ENCODE measurements around the gene CALCB.

Gene CALCB

DNA sequence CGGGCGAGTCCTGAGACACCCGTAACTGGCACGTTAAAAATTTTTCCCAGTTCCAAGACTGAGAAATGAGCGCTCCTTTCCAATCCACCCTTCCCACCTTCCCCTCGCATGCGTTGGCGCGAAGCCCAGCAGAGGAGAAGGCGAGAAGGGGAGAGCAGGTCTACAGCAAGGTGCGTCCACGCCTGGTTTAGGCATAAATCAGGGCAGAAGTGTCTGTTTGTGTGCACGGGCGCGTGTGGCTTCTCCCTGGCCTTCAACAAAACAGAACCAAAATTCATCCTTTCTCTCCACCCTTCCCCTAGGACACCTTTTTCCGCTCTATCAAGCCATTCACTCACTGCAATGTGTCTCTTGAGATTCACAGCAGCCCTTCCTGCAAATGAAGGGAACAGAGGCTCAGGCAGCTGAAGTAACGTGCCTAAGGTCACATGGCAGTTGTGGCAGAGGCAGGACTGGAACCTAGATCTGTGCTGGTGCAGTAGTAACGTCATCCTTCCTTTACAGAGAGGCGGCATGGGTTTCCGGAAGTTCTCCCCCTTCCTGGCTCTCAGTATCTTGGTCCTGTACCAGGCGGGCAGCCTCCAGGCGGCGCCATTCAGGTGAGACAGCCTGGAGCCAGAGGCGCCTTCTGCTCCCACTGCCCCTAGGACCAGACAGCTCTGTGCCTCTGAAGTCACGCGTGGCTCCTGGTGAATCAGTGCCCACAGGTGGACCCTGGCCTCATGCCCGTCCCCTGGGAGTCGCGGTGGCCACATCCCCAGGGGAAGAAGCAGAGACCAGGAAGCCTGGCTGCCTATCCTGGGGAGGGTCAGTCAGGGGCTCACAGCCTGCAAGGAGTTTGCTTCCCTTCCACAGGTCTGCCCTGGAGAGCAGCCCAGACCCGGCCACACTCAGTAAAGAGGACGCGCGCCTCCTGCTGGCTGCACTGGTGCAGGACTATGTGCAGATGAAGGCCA, 1.1 kb downstream of the CALCB start:
- TF ChIP-seq, protein P1, sequence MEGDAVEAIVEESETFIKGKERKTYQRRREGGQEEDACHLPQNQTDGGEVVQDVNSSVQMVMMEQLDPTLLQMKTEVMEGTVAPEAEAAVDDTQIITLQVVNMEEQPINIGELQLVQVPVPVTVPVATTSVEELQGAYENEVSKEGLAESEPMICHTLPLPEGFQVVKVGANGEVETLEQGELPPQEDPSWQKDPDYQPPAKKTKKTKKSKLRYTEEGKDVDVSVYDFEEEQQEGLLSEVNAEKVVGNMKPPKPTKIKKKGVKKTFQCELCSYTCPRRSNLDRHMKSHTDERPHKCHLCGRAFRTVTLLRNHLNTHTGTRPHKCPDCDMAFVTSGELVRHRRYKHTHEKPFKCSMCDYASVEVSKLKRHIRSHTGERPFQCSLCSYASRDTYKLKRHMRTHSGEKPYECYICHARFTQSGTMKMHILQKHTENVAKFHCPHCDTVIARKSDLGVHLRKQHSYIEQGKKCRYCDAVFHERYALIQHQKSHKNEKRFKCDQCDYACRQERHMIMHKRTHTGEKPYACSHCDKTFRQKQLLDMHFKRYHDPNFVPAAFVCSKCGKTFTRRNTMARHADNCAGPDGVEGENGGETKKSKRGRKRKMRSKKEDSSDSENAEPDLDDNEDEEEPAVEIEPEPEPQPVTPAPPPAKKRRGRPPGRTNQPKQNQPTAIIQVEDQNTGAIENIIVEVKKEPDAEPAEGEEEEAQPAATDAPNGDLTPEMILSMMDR (IDR thresholded peaks at IDR 0.05; ENCODE audit: extremely low read depth, insufficient read depth, missing control alignments): peak; percentile 89
- DNase-seq (ENCODE audit: low spot score): peak; percentile 70
- in situ Hi-C loops (cut with MboI; ENCODE audit: low pct_unique_long_range_greater_than_20kb, low sequenced_read_pairs, unreplicated experiment): no loop called here

DNA sequence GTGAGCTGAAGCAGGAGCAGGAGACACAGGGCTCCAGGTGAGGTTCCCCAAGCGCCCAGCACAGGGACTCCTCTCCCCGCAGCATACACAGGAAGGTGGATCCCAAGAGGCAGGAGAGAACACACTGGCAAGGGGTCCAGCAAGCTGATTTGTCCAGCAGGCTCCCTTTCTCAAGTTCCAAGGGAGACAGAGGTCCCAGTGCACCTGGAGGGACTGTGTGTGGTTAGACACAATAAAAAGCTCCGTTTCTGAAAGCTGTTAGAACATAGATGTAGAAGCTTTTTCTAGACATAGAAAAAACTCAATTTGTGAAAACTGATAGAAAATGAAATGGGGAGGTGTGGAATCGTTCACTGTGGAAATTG, 1.8 kb downstream of the CALCB start:
- no peak for DNase-seq (ENCODE audit: low spot score)
- in situ Hi-C loops (cut with MboI; ENCODE audit: low pct_unique_long_range_greater_than_20kb, low sequenced_read_pairs, unreplicated experiment): no loop called here
- TF ChIP-seq, protein P1 (IDR thresholded peaks at IDR 0.05; ENCODE audit: extremely low read depth, insufficient read depth, missing control alignments): no peak

DNA sequence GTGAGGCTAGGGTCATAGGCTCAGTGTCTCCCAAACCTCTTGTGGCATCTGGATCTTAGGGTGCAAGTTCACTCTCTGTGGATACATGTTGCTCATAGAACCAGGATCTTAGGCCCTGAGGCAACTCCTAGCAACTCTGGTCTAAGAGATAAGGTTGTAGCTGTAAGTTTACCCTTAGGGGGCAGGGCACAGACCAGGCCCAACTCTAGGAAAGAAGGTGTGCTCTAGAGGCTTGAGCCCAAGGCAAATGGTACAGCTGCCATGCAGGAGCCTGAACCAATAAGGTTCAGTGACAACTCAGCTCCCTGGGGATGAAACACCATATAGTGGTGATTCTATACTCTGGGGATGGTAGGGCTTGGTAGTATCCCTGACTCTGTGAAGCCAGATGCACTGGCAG, 17.8 kb downstream of the CALCB start:
- in situ Hi-C loops (cut with MboI; ENCODE audit: low pct_unique_long_range_greater_than_20kb, low sequenced_read_pairs, unreplicated experiment): no loop called here
- DNase-seq (ENCODE audit: low spot score): no peak
- TF ChIP-seq, protein P1 (IDR thresholded peaks at IDR 0.05; ENCODE audit: extremely low read depth, insufficient read depth, missing control alignments): no peak

DNA sequence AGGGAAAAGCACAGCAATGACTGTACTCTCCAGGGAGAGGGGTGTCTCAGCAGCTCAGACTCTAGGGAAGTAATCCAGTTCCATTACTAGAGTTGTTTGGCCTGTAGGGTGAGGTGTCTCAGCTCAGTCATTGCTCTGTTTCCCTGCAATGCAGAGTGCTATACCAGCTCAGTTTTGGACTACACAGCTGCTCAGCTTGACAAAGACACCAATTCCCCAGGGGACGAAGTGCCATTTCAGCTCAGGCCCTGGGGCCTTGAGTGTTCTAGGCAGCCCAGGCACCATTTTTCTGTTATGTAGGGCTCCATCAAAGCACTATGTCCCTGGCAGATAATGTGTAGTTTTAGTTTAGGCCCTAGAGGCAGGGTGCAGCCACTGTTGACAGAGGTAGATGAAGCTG, 18.2 kb downstream of the CALCB start:
- in situ Hi-C loops (cut with MboI; ENCODE audit: low pct_unique_long_range_greater_than_20kb, low sequenced_read_pairs, unreplicated experiment): no loop called here
- no peak for DNase-seq (ENCODE audit: low spot score)

DNA sequence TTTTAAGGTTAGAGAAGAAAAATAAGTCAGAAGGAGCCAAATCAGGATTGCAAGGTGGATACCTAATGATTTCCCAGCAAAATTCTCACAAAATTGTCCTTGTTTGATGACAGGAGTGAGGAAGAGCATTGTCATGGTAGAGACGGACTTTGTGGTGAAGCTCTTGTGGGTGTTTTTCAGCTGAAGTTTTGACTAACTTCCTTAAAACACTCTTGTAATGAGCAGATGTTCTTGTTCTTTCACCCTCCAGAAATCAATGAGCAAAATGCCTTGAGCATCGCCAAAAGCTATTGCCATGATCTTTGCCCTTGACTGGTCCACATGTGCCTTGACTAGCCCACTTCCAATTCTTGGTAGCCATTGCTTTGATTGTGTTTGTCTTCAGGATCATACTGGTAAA, 20.0 kb downstream of the CALCB start:
- in situ Hi-C loops (cut with MboI; ENCODE audit: low pct_unique_long_range_greater_than_20kb, low sequenced_read_pairs, unreplicated experiment): no loop called here
- no peak for DNase-seq (ENCODE audit: low spot score)
- TF ChIP-seq, protein P1 (IDR thresholded peaks at IDR 0.05; ENCODE audit: extremely low read depth, insufficient read depth, missing control alignments): no peak

More for the DNA sequence above, 18.2 kb downstream of the CALCB start:
- TF ChIP-seq, protein P1 (IDR thresholded peaks at IDR 0.05; ENCODE audit: extremely low read depth, insufficient read depth, missing control alignments): no peak

DNA sequence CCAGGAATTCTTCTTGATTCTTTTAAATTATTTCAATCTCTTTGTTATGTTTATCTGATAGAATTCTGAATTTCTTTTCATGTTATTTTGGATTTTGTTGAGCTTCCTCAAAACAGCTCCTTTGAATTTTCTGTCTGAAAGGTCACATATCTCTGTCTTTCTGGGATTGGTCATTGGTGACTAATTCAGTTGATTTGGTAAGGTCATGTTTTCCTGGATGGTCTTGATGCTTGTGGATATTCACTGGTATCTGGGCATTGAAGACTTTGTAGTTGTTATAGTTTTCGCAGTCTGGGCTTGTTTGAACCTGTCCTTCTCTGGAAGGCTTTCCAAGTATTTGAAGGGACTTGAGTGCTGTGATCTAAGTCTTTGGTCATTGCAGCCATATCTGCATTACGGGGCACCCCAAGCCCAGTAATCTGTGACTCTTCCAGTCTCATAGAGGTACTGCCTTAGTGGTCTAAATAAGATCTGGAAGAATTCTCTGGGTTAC, 22.4 kb downstream of the CALCB start:
- DNase-seq (ENCODE audit: low spot score): no peak
- TF ChIP-seq, protein P1 (IDR thresholded peaks at IDR 0.05; ENCODE audit: extremely low read depth, insufficient read depth, missing control alignments): no peak
- in situ Hi-C loops (cut with MboI; ENCODE audit: low pct_unique_long_range_greater_than_20kb, low sequenced_read_pairs, unreplicated experiment): no loop called here

Measured in GM13977 (cell line).